Measurements from ENCODE around the gene KLHL2. TPM values are rescaled to one million over a fixed set of nuclear protein-coding genes. Genes with fewer than 3 reads are reported as not detected.
A peak's percentile ranks its signal among the peaks of the same experiment; 100 is the strongest.
"Not testable (repeated sequence)": the region's sequence is repeated elsewhere in the genome, so short reads cannot be mapped to it uniquely, and the experiment has no call there.

Gene KLHL2
- total RNA-seq, 1 experiment from 2014 or later: 37.1 TPM

DNA sequence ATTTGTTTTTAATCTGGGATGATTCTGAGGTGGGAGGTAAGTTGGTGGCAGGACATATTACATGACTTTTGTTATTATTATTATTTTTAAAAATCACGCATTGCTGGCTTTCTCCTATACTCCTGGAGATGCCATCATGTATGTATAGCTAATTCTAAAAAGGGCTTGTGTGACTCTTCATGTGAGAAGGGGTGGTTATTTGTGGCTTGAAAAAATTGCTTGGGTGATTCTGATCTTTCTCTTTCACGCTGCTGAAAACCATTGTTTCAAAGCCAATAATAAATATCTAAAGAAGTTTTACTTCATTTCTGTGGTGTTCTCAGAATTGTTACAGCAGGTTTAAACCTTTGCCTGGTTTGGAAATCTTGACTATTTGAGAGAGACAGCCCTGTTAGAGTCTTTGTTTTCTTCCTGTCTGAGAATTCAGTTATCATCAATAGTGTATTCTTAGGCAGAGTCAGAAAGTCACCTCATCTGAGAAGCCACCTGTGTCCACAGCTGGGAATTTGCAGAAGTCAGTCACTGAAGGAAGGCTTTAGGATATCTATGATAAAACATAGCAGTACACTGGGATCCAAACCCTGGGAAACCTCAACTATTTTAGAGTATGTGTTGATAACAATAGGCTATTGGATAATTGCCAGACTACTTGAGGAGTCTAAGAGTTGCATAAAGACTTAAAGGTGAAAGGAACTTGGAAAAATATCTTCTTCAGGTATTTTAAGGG lies 8.6 kb downstream of the KLHL2 start:
- peak overlapping the region; percentile 89 for H3K27ac Mint-ChIP-seq (ENCODE audit: low read depth, unreplicated experiment)
- H3K36me3 Mint-ChIP-seq (ENCODE audit: insufficient read depth, unreplicated experiment): peaks cover 12% of the 10 kb centered on the region
- peaks cover 12% of the 10 kb centered on the region for H3K9me3 Mint-ChIP-seq (ENCODE audit: unreplicated experiment)
- H3K27me3 Mint-ChIP-seq (ENCODE audit: insufficient read depth, unreplicated experiment); intact Hi-C loops (cut with micrococcal nuclease); CTCF ChIA-PET; BruUV-seq (replicated peaks); H3K4me3 Mint-ChIP-seq (ENCODE audit: unreplicated experiment): not testable (repeated sequence)
- peaks cover 49% of the 10 kb centered on the region for H3K4me1 Mint-ChIP-seq (ENCODE audit: insufficient read depth, unreplicated experiment)
- peak; percentile 38 for DNase-seq (ENCODE audit: unreplicated experiment)
- POLR2A ChIA-PET: interaction anchor here (1.2 to 2.6 kb wide), 4 partner anchors 8 to 112 kb away, joined by 3 to 12 read pairs (median 4); partner anchors contain the start of gene MSMO1

DNA sequence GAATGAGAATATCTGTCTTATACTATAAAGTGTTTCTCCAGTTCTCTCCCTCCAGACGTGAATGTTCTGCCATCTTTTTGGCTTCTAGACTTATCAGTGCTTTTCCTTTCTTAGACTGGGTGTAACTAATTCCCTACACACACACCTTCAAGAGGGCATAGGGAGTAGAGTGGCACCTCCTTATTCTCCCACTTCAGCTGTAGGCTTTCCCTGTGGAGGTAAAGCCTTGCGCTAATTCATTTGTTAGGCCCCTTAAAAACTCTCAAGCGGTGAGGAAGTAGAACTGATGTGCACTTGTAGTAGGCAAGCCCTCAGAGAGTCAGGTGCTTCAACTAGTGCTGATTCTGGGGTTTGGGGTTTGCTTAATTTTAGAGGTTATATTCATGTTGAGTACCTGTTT lies 10.0 kb downstream of the KLHL2 start:
- H3K9me3 Mint-ChIP-seq (ENCODE audit: unreplicated experiment): peaks cover 12% of the 10 kb centered on the region
- H3K4me1 Mint-ChIP-seq (ENCODE audit: insufficient read depth, unreplicated experiment): peaks cover 54% of the 10 kb centered on the region
- ChIA-PET CTCF (interaction anchor here (1.6 kb wide), 1 partner anchor 9 kb away, joined by 3 read pairs; no protein-coding TSS in a partner anchor), POLR2A (interaction anchor here (1.9 kb wide), 1 partner anchor 9 kb away, joined by 4 read pairs; no protein-coding TSS in a partner anchor)
- no peaks in the 10 kb centered on the region for H3K27me3 Mint-ChIP-seq (ENCODE audit: insufficient read depth, unreplicated experiment)
- no peak overlapping the region for H3K4me3 Mint-ChIP-seq (ENCODE audit: unreplicated experiment)
- peaks cover 17% of the 10 kb centered on the region for H3K36me3 Mint-ChIP-seq (ENCODE audit: insufficient read depth, unreplicated experiment)
- TF ChIP-seq, protein P1, sequence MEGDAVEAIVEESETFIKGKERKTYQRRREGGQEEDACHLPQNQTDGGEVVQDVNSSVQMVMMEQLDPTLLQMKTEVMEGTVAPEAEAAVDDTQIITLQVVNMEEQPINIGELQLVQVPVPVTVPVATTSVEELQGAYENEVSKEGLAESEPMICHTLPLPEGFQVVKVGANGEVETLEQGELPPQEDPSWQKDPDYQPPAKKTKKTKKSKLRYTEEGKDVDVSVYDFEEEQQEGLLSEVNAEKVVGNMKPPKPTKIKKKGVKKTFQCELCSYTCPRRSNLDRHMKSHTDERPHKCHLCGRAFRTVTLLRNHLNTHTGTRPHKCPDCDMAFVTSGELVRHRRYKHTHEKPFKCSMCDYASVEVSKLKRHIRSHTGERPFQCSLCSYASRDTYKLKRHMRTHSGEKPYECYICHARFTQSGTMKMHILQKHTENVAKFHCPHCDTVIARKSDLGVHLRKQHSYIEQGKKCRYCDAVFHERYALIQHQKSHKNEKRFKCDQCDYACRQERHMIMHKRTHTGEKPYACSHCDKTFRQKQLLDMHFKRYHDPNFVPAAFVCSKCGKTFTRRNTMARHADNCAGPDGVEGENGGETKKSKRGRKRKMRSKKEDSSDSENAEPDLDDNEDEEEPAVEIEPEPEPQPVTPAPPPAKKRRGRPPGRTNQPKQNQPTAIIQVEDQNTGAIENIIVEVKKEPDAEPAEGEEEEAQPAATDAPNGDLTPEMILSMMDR (IDR thresholded peaks at IDR 0.05; ENCODE audit: unreplicated experiment): no peak
- DNase-seq (ENCODE audit: unreplicated experiment): no peak
- intact Hi-C loops (cut with micrococcal nuclease): no loop called here
- no TSS peak for BruUV-seq (replicated peaks)
- H3K27ac Mint-ChIP-seq (ENCODE audit: low read depth, unreplicated experiment): no peak overlapping the region

DNA sequence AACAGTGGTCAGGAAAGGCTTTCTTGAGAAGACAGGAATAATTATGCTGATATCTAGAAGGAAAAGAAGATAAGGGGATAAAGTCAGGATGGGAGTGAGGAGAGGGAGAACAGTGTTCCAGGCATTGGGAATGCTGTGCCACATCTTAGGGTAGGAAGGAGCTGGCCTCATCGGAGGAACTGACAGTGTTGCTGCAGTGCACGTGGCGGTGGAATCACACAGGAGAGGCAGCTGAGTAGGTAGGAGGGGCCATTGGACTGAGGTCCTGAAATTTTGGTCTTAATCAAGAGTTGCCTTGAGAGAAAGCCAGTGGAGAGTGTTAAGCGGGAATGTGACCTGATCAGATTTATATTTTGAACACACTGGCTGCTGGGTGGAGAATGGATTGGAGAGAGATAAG lies 13.9 kb downstream of the KLHL2 start:
- H3K4me3 Mint-ChIP-seq (ENCODE audit: unreplicated experiment): peak overlapping the region; percentile 64
- CTCF ChIA-PET; DNase-seq (ENCODE audit: unreplicated experiment); H3K27me3 Mint-ChIP-seq (ENCODE audit: insufficient read depth, unreplicated experiment); H3K9me3 Mint-ChIP-seq (ENCODE audit: unreplicated experiment); BruUV-seq (replicated peaks); H3K36me3 Mint-ChIP-seq (ENCODE audit: insufficient read depth, unreplicated experiment): not testable (repeated sequence)
- POLR2A ChIA-PET: interaction anchor here (0.7 to 3.4 kb wide), 9 partner anchors 12 to 287 kb away, joined by 3 to 41 read pairs (median 5); partner anchors contain the start of genes MSMO1 and TMEM192
- peaks cover 43% of the 10 kb centered on the region for H3K4me1 Mint-ChIP-seq (ENCODE audit: insufficient read depth, unreplicated experiment)
- intact Hi-C loops (cut with micrococcal nuclease): loop anchor here (5.0 kb wide), 1 partner anchor 106 kb away; the partner anchor contains the start of gene MSMO1
- H3K27ac Mint-ChIP-seq (ENCODE audit: low read depth, unreplicated experiment): peak overlapping the region; percentile 95

DNA sequence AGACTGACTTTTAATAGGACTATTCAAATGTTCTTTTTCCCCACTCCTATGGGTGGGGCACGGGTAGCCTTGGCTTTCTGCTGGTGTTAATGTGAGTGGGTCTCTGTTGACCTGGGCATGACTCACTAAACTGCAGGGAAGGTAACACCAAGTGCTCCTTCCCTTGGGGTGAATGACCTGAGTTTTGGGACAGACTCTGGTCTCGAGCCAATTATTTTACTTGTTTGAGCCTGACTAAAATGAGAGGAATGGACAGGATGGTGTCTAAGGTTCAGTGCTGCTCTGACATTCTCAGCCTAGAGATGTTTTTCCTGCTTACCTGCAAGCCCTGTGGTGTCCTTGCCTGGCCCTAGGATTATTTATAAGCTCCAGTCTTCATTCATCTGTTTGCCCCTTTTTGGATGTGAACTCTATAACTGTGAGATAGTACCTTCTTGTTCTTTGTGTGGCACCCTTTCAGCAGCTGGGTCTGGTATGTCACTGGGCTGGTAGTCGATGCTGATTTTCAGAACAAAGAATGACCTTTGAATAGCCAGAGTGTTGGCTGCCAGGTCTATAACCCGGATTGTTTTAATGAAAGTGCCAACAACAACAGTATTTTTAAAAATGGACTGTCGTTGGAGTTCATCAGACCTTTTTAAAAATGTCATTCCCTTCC lies 14.8 kb downstream of the KLHL2 start:
- not testable (repeated sequence) for H3K36me3 Mint-ChIP-seq (ENCODE audit: insufficient read depth, unreplicated experiment); H3K27me3 Mint-ChIP-seq (ENCODE audit: insufficient read depth, unreplicated experiment); H3K9me3 Mint-ChIP-seq (ENCODE audit: unreplicated experiment)
- H3K4me1 Mint-ChIP-seq (ENCODE audit: insufficient read depth, unreplicated experiment): peaks cover 36% of the 10 kb centered on the region
- TSS peak; percentile 85 for BruUV-seq (replicated peaks)
- H3K4me3 Mint-ChIP-seq (ENCODE audit: unreplicated experiment): peak overlapping the region; percentile 64
- DNase-seq (ENCODE audit: unreplicated experiment): peak; percentile 94
- H3K27ac Mint-ChIP-seq (ENCODE audit: low read depth, unreplicated experiment): peak overlapping the region; percentile 95
- POLR2A ChIA-PET: interaction anchor here (0.9 to 3.4 kb wide), 12 partner anchors 8 to 286 kb away, joined by 3 to 41 read pairs (median 5); partner anchors contain the start of genes MSMO1 and TMEM192
- intact Hi-C loops (cut with micrococcal nuclease): loop anchor here (5.0 kb wide), 1 partner anchor 105 kb away; the partner anchor contains the start of gene MSMO1
- CTCF ChIA-PET: interaction anchor here (0.8 to 1.4 kb wide), 3 partner anchors 14 to 109 kb away, joined by 3 to 6 read pairs (median 5); partner anchors contain the start of gene TMEM192

DNA sequence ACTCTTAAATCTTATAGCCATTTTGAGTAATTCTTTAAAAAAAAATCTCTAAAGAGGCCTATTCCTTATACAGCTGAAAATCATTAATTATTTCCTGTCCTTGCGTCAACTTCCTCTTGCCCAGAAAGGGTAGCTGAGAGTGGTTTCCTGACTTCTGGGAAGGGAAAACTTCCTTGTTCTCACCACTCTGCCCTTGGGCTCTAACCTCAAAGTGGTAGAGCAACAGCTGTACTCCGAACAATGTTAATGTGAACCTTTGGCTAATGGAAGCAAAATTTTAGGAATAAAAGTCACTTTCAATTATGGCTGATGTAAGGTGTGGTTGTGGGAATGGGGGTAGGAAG lies 15.3 kb downstream of the KLHL2 start:
- peak overlapping the region; percentile 95 for H3K27ac Mint-ChIP-seq (ENCODE audit: low read depth, unreplicated experiment)
- intact Hi-C loops (cut with micrococcal nuclease): loop anchor here (5.0 kb wide), 1 partner anchor 105 kb away; the partner anchor contains the start of gene MSMO1
- no peaks in the 10 kb centered on the region for H3K9me3 Mint-ChIP-seq (ENCODE audit: unreplicated experiment)
- DNase-seq (ENCODE audit: unreplicated experiment): peak; percentile 82
- H3K36me3 Mint-ChIP-seq (ENCODE audit: insufficient read depth, unreplicated experiment): peaks cover 12% of the 10 kb centered on the region
- BruUV-seq (replicated peaks): no TSS peak
- peak overlapping the region; percentile 64 for H3K4me3 Mint-ChIP-seq (ENCODE audit: unreplicated experiment)
- ChIA-PET CTCF (interaction anchor here (0.8 to 1.4 kb wide), 3 partner anchors 15 to 110 kb away, joined by 3 to 6 read pairs (median 5); partner anchors contain the start of gene TMEM192), POLR2A (interaction anchor here (0.9 to 3.4 kb wide), 9 partner anchors 8 to 110 kb away, joined by 3 to 41 read pairs (median 6); partner anchors contain the start of genes MSMO1 and TMEM192)
- peaks cover 32% of the 10 kb centered on the region for H3K4me1 Mint-ChIP-seq (ENCODE audit: insufficient read depth, unreplicated experiment)
- H3K27me3 Mint-ChIP-seq (ENCODE audit: insufficient read depth, unreplicated experiment): no peaks in the 10 kb centered on the region
- TF ChIP-seq, protein P1 (IDR thresholded peaks at IDR 0.05; ENCODE audit: unreplicated experiment): no peak

DNA sequence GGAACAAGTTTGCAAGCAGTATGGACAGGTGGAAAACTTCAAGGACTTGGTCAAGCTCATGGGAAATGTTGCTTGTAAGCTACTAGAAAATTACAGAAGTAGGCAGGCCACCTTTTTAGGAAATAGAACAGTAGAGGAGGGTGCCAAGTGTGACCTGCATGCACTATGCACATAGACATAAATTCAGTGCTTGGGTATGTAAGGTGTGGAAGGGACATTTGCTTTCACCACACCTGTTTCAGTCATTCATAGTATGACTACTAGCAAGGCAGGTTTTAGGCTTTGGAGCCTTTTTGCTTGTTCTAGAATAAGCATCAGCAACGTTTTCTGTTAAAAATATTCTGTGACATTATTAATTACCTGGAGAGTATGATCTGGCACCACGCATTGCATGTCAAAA lies 20.0 kb downstream of the KLHL2 start:
- BruUV-seq (replicated peaks); H3K27ac Mint-ChIP-seq (ENCODE audit: low read depth, unreplicated experiment); DNase-seq (ENCODE audit: unreplicated experiment); CTCF ChIA-PET; H3K4me3 Mint-ChIP-seq (ENCODE audit: unreplicated experiment); POLR2A ChIA-PET; H3K27me3 Mint-ChIP-seq (ENCODE audit: insufficient read depth, unreplicated experiment); intact Hi-C loops (cut with micrococcal nuclease); H3K9me3 Mint-ChIP-seq (ENCODE audit: unreplicated experiment): not testable (repeated sequence)
- Mint-ChIP-seq H3K36me3 (ENCODE audit: insufficient read depth, unreplicated experiment) (peaks cover 33% of the 10 kb centered on the region), H3K4me1 (ENCODE audit: insufficient read depth, unreplicated experiment) (peaks cover 18% of the 10 kb centered on the region)

DNA sequence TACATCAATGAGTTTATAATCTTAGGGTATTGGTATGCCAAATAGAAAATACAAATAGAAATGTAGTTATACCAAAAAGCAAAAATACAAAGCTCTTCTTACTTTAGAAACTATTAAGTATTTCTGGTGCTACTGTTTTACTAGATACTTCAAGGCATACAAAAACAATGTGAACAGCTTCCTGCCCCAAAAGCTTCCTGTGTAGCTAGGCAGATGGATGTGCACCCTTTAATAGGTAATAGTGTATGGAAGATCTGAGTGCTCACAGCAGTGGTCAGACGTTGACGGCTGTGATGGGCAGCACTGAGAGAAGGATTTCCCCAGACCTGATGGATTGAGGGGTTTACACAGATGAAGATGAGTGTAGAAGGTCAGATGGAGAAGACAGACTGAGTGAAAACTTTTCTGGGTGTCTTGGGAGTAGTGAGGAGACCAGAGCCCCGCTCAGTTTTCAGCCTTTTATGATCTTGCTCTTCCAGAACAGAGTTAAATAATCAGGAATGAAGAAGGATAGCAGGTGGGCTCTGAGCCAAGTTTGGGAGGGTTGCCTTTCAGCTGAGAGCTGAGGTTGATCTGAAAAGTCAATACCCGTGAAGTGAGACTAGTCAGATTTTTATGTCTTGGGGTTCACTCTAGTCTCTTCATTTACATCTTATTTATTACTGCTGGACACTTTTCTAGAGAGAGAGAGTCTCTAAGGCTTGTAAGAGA lies 22.3 kb downstream of the KLHL2 start:
- BruUV-seq (replicated peaks); H3K9me3 Mint-ChIP-seq (ENCODE audit: unreplicated experiment); CTCF ChIA-PET; H3K27ac Mint-ChIP-seq (ENCODE audit: low read depth, unreplicated experiment); H3K4me1 Mint-ChIP-seq (ENCODE audit: insufficient read depth, unreplicated experiment); DNase-seq (ENCODE audit: unreplicated experiment); H3K4me3 Mint-ChIP-seq (ENCODE audit: unreplicated experiment); H3K27me3 Mint-ChIP-seq (ENCODE audit: insufficient read depth, unreplicated experiment); intact Hi-C loops (cut with micrococcal nuclease): not testable (repeated sequence)
- POLR2A ChIA-PET: interaction anchor here (1.2 kb wide), 1 partner anchor 9 kb away, joined by 5 read pairs; no protein-coding TSS in a partner anchor
- H3K36me3 Mint-ChIP-seq (ENCODE audit: insufficient read depth, unreplicated experiment): peaks cover 33% of the 10 kb centered on the region

Measured in MCF 10A (cell line).